ENCODE data around the gene SIPA1. TPM values are rescaled to one million over a fixed set of nuclear protein-coding genes. Genes with fewer than 3 reads are reported as not detected.

SIPA1 gene
- total RNA-seq, 6 experiments from 2014 or later = 23.0 to 41.3 (median 38.3) TPM

- Mint-ChIP-seq H3K27me3 (ENCODE audit: insufficient read depth) (peaks cover 4% of the 10 kb centered on the region; the same call in 1 of the 2 replicates), H3K27ac (peak within 1 kb of the TSS; percentile 2; the same call in 1 of the 2 replicates), H3K4me1 (ENCODE audit: low read depth) (no peaks in the 10 kb centered on the region), H3K4me3 (no peak within 1 kb of the TSS), H3K36me3 (ENCODE audit: low read depth) (peaks cover under 1% of the 10 kb centered on the region; the same call in 1 of the 2 replicates), H3K9me3 (no peaks in the 10 kb centered on the region)
- no peak for TF ChIP-seq CTCF (IDR thresholded peaks at IDR 0.05)
- DNase-seq = no peak
These were observed 42.2 kb upstream of the SIPA1 start, which contains the start of gene KCNK7 for GRCh38 chr11:65595543-65596281. TSS of gene KCNK7 (minus strand) at chr11:65595800. CDS start at chr11:65595772, 28 bp downstream.

- peaks cover 5% of the 10 kb centered on the region; the same call in 1 of the 2 replicates for H3K36me3 Mint-ChIP-seq (ENCODE audit: low read depth)
- H3K4me1 Mint-ChIP-seq (ENCODE audit: low read depth) = no peaks in the 10 kb centered on the region
- no peaks in the 10 kb centered on the region for H3K9me3 Mint-ChIP-seq
- peaks cover 4% of the 10 kb centered on the region; the same call in 1 of the 2 replicates for H3K27me3 Mint-ChIP-seq (ENCODE audit: insufficient read depth)
- H3K27ac Mint-ChIP-seq = no peak overlapping the region
- no peak overlapping the region for H3K4me3 Mint-ChIP-seq
- no peak for TF ChIP-seq CTCF (IDR thresholded peaks at IDR 0.05)
- DNase-seq = no peak
These were observed 41.4 kb upstream of the SIPA1 start for GRCh38 chr11:65596520-65596919.

DNA sequence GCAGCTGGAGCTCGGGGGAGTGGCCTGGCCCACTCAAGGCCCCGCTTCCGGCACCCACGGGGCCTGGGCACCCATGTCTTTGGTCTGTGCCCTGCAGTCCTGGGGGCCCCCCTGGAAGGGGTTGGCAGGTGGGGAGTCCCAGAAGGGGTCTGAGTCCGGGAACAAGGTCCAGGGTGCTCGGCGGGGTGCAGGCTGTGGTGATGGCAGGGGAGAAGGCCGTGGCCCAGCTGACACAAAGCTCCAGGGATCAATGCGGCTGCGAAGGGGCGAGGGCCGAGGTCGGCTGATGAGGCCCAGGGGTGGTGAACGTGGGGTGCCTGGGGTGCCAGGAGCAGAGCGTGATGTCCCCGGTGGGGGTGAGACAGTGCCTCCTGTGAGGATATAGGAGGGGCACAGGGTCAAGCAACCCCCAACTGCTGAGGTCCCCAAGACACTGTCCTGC lies 39.6 kb upstream of the SIPA1 start:
- H3K4me1 Mint-ChIP-seq (ENCODE audit: low read depth) = no peaks in the 10 kb centered on the region
- no peak for TF ChIP-seq CTCF (IDR thresholded peaks at IDR 0.05)
- H3K27me3 Mint-ChIP-seq (ENCODE audit: insufficient read depth) = peaks cover 4% of the 10 kb centered on the region; the same call in 1 of the 2 replicates
- no peak overlapping the region for H3K27ac Mint-ChIP-seq
- no peak for DNase-seq
- H3K9me3 Mint-ChIP-seq = no peaks in the 10 kb centered on the region
- no peak overlapping the region for H3K4me3 Mint-ChIP-seq
- peaks cover 7% of the 10 kb centered on the region; the same call in 1 of the 2 replicates for H3K36me3 Mint-ChIP-seq (ENCODE audit: low read depth)

DNA sequence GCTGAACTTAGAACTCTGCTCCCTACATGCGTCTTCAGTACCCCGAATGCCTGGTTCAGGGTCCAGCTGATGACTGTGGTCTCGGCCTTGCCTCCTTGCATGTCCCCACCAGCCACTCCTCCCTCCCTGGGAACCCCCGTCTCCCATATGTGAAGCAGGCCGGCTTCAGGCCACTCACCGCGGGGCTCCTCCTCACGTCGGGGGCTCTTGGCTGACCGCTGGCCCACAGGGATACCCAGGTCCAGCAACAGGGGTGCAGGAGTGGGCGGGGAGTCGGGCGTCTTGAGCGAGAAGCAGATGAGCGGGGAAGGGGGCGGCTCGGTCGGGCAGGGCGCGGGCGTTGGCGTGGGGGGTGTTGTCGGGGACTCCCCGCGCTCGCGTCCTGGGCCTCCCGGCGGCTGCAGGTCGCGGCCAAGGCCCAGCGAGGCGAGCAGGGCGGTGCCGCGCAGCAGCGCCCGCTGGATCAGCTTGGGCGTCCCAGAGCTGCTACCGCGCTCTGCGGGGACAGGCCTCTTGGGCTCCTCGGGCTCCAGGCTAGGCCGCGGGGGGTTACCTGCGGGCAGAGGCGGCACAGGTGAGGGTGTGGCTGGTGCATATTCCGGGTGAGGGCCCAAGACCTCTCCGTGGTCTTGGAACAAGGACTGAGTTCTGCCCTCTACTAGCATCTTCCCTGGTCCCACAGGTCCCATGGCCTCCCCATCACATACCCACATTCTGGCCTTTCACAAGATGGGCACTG lies 38.5 kb upstream of the SIPA1 start:
- Mint-ChIP-seq H3K9me3 (no peaks in the 10 kb centered on the region), H3K27ac (no peak overlapping the region), H3K4me1 (ENCODE audit: low read depth) (no peaks in the 10 kb centered on the region), H3K27me3 (ENCODE audit: insufficient read depth) (peaks cover 4% of the 10 kb centered on the region; the same call in 1 of the 2 replicates), H3K36me3 (ENCODE audit: low read depth) (peaks cover 17% of the 10 kb centered on the region; the same call in 1 of the 2 replicates), H3K4me3 (no peak overlapping the region)
- no peak for TF ChIP-seq CTCF (IDR thresholded peaks at IDR 0.05)
- DNase-seq = no peak

DNA sequence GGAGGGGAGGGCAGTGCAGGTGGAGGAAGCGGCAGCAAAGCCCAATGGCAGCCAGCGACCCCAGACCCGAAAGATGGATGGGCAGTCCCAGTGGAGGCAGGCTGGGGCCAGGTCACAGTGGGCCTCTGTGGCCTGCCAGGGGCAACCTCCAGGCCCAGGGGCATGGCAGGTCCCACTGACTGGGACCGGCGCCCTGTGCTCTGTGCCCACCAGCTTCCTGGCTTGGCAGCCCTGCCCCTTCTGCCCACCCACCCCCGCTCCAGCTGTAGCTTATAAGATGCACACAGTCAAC lies 38.0 kb upstream of the SIPA1 start:
- H3K27me3 Mint-ChIP-seq (ENCODE audit: insufficient read depth) = peaks cover 4% of the 10 kb centered on the region; the same call in 1 of the 2 replicates

More for the DNA sequence above, 38.0 kb upstream of the SIPA1 start:
- no peak for TF ChIP-seq CTCF (IDR thresholded peaks at IDR 0.05)
- no peak for DNase-seq
- Mint-ChIP-seq H3K27ac (no peak overlapping the region), H3K4me1 (ENCODE audit: low read depth) (no peaks in the 10 kb centered on the region), H3K36me3 (ENCODE audit: low read depth) (peaks cover 18% of the 10 kb centered on the region; the same call in 1 of the 2 replicates), H3K4me3 (no peak overlapping the region), H3K9me3 (no peaks in the 10 kb centered on the region)
